WTC11 (cell line): ENCODE results near the gene CLIC1. TPM values are rescaled to one million over a fixed set of nuclear protein-coding genes. Genes with fewer than 3 reads are reported as not detected.

Source experiments
- ATAC-seq: fragments of 200-7000 bp; cut with Tn5 transposase; 2 replicates; pipeline ENCODE4 v1.10.0; 2021; ENCODE audit warnings: mild to moderate bottlenecking, moderate library complexity
- CTCF ChIA-PET: fragments of 300-600 bp; sonication (Branson Sonifier 250); formaldehyde crosslinking; loops from one replicate; lab custom pipeline; 2021; ENCODE audit warnings: antibody characterized with exemption; lab: Charles Lee
- POLR2A ChIA-PET: fragments of 350-600 bp; sonication (Branson Sonifier 250); formaldehyde crosslinking; loops from one replicate; lab custom pipeline; 2021; ENCODE audit warnings: antibody characterized with exemption; lab: Charles Lee
- DNase-seq: peaks from one replicate; pipeline ENCODE4 v3.0.0; 2021; ENCODE audit warnings: low spot score
- H3K27ac Mint-ChIP-seq: 2 replicates; pipeline ENCODE4 v1.8.0; 2021; ENCODE audit warnings: mixed read lengths
- H3K27me3 Mint-ChIP-seq: 2 replicates; pipeline ENCODE4 v1.8.0; 2021; ENCODE audit warnings: low read depth, mild to moderate bottlenecking, moderate library complexity, mixed read lengths
- H3K36me3 Mint-ChIP-seq: 2 replicates; pipeline ENCODE4 v1.8.0; 2021; ENCODE audit warnings: mixed read lengths
- H3K4me1 Mint-ChIP-seq: 2 replicates; pipeline ENCODE4 v1.8.0; 2022; ENCODE audit warnings: mixed read lengths
- H3K4me3 Mint-ChIP-seq: 2 replicates; pipeline ENCODE4 v1.8.0; 2021; ENCODE audit warnings: mild to moderate bottlenecking, moderate library complexity, mixed read lengths
- H3K9me3 Mint-ChIP-seq: 2 replicates; pipeline ENCODE4 v1.8.0; 2021; ENCODE audit warnings: mixed read lengths
- ELF4 ChIP-seq: sonication (generic); formaldehyde crosslinking; IDR thresholded peaks from 2 replicates; pipeline ENCODE4 v1.8.1; 2022; ENCODE audit warnings: low read depth, mild to moderate bottlenecking, moderate library complexity, missing genetic modification reagents
- GTF2I ChIP-seq: fragments of 250-450 bp; sonication (Bioruptor Pico); conservative IDR thresholded peaks from 2 replicates; pipeline ENCODE4 v1.4.0; 2021; ENCODE audit warnings: mild to moderate bottlenecking
- KAT7 ChIP-seq: sonication (generic); formaldehyde crosslinking; IDR thresholded peaks from 2 replicates; pipeline ENCODE4 v1.8.1; 2023; ENCODE audit warnings: missing genetic modification reagents, mild to moderate bottlenecking, borderline replicate concordance
- NFE2L1 ChIP-seq: sonication (generic); formaldehyde crosslinking; IDR thresholded peaks from 2 replicates; pipeline ENCODE4 v1.8.1; 2023; ENCODE audit warnings: missing genetic modification reagents
- NR1H2 ChIP-seq: sonication (generic); formaldehyde crosslinking; IDR thresholded peaks from 2 replicates; pipeline ENCODE4 v1.9.0; 2021; ENCODE audit warnings: mild to moderate bottlenecking, moderate library complexity, missing genetic modification reagents
- NR2C2 ChIP-seq: sonication (generic); formaldehyde crosslinking; IDR thresholded peaks from 2 replicates; pipeline ENCODE4 v1.8.0; 2022; ENCODE audit warnings: mild to moderate bottlenecking, missing genetic modification reagents
- SMAD3 ChIP-seq: sonication (generic); formaldehyde crosslinking; IDR thresholded peaks from 2 replicates; pipeline ENCODE4 v1.8.0; 2022; ENCODE audit warnings: missing genetic modification reagents, mild to moderate bottlenecking, borderline replicate concordance
- SMAD4 ChIP-seq: sonication (generic); formaldehyde crosslinking; IDR thresholded peaks from 2 replicates; pipeline ENCODE4 v1.8.0; 2022; ENCODE audit warnings: mild to moderate bottlenecking, missing genetic modification reagents
- SOX15 ChIP-seq: fragments of 250-450 bp; sonication (Bioruptor Pico); IDR thresholded peaks from 2 replicates; pipeline ENCODE4 v1.9.0; 2021; ENCODE audit warnings: mild to moderate bottlenecking
- ZNF121 ChIP-seq: sonication (generic); formaldehyde crosslinking; IDR thresholded peaks from 2 replicates; pipeline ENCODE4 v1.8.0; 2023; ENCODE audit warnings: missing genetic modification reagents
- ZNF232 ChIP-seq: sonication (generic); formaldehyde crosslinking; IDR thresholded peaks from 2 replicates; pipeline ENCODE4 v1.8.0; 2022; ENCODE audit warnings: mild to moderate bottlenecking, missing genetic modification reagents
- ZNF416 ChIP-seq: fragments of 250-450 bp; sonication (Bioruptor Pico); IDR thresholded peaks from 2 replicates; pipeline ENCODE4 v1.9.0; 2021; ENCODE audit warnings: mild to moderate bottlenecking, inconsistent platforms
- total RNA-seq: library from RNA; stranded (reverse); gene quantifications from 3 replicates; pipeline ENCODE4 v1.2.3, GENCODE V29; 2021
- TF ChIP-seq, protein P1 (sequence below): sonication (generic); formaldehyde crosslinking; IDR thresholded peaks from 2 replicates; pipeline ENCODE4 v1.8.0; 2022; ENCODE audit warnings: mild to moderate bottlenecking, missing genetic modification reagents
- TF ChIP-seq, protein P2 (sequence below): fragments of 250-450 bp; sonication (Bioruptor Pico); IDR thresholded peaks from 2 replicates; pipeline ENCODE4 v2.1.2; 2022; ENCODE audit warnings: mild to moderate bottlenecking, moderate library complexity
- TF ChIP-seq, protein P3 (sequence below): fragments of 250-450 bp; sonication (Bioruptor Pico); conservative IDR thresholded peaks from 2 replicates; pipeline ENCODE4 v1.9.0; 2021; ENCODE audit warnings: mild to moderate bottlenecking
- TF ChIP-seq, protein P4 (sequence below): sonication (generic); formaldehyde crosslinking; IDR thresholded peaks from 2 replicates; pipeline ENCODE4 v1.8.0; 2022; ENCODE audit warnings: mild to moderate bottlenecking, missing genetic modification reagents
- TF ChIP-seq, protein P5 (sequence below): fragments of 250-450 bp; sonication (Bioruptor Pico); IDR thresholded peaks from 2 replicates; pipeline ENCODE4 v1.9.0; 2021; ENCODE audit warnings: mild to moderate bottlenecking

The CLIC1 gene
- total RNA-seq, 1 experiment from 2014 or later, result 244 TPM

DNA sequence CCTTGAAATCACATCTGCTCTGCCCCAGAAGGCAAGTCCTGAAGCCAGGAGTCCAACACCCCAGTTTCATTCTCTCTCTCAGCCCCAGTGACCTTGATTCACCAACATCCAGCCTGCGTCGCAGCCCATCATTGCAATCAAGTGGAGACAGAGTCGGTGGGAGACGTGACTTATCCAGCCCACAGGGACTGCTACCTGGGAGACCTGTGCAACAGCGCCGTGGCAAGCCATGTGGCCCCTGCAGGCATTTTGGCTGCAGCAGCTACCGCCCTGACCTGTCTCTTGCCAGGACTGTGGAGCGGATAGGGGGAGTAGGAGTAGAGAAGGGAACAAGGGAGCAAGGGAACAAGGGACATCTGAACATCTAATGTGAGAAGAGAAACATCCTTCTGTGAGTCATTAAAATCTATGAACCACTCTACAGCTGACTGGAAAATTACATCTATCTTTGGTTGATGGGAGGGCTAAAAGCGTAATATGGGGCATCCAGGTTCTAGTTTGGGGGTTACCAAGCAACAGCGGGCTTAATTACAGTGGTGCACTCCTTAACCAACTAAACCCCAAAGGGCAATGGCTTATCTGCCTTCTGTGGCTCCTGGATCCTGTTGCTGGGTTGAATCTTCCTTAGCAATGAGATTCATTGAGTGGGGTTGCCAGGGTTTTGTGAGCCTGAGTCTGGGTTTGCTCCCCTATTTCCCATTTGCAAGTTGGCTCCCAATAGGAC is 18.7 kb downstream of the CLIC1 start:
- Mint-ChIP-seq H3K27me3 (peaks cover 4% of the 10 kb centered on the region; the same call in 1 of the 2 replicates), H3K27ac (peak overlapping the region; percentile 20; the same call in 1 of the 2 replicates), H3K4me3 (no peak overlapping the region; the same call in 1 of the 2 replicates), H3K9me3 (no peaks in the 10 kb centered on the region), H3K36me3 (no peaks in the 10 kb centered on the region), H3K4me1 (peaks cover 37% of the 10 kb centered on the region)
- POLR2A ChIA-PET, result no interaction called here
- no peak for TF ChIP-seq ZNF416 (CRISPR knock-in tag)
- TF ChIP-seq, protein P1, sequence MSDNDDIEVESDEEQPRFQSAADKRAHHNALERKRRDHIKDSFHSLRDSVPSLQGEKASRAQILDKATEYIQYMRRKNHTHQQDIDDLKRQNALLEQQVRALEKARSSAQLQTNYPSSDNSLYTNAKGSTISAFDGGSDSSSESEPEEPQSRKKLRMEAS (CRISPR knock-in tag), result 0 out of 2 replicates have a peak, but pooled peaks have one; percentile 36
- TF ChIP-seq, protein P2, sequence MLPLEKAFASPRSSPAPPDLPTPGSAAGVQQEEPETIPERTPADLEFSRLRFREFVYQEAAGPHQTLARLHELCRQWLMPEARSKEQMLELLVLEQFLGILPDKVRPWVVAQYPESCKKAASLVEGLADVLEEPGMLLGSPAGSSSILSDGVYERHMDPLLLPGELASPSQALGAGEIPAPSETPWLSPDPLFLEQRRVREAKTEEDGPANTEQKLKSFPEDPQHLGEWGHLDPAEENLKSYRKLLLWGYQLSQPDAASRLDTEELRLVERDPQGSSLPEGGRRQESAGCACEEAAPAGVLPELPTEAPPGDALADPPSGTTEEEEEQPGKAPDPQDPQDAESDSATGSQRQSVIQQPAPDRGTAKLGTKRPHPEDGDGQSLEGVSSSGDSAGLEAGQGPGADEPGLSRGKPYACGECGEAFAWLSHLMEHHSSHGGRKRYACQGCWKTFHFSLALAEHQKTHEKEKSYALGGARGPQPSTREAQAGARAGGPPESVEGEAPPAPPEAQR (CRISPR knock-in tag), result no peak
- ATAC-seq (peak; percentile 76), DNase-seq (peak; percentile 71)
- CTCF ChIA-PET, result interaction anchor here (0.5 to 1.3 kb wide), 6 partner anchors 12 to 385 kb away, joined by 3 to 9 read pairs (median 6); partner anchors contain the start of genes ABHD16A, DDAH2 and GPANK1

DNA sequence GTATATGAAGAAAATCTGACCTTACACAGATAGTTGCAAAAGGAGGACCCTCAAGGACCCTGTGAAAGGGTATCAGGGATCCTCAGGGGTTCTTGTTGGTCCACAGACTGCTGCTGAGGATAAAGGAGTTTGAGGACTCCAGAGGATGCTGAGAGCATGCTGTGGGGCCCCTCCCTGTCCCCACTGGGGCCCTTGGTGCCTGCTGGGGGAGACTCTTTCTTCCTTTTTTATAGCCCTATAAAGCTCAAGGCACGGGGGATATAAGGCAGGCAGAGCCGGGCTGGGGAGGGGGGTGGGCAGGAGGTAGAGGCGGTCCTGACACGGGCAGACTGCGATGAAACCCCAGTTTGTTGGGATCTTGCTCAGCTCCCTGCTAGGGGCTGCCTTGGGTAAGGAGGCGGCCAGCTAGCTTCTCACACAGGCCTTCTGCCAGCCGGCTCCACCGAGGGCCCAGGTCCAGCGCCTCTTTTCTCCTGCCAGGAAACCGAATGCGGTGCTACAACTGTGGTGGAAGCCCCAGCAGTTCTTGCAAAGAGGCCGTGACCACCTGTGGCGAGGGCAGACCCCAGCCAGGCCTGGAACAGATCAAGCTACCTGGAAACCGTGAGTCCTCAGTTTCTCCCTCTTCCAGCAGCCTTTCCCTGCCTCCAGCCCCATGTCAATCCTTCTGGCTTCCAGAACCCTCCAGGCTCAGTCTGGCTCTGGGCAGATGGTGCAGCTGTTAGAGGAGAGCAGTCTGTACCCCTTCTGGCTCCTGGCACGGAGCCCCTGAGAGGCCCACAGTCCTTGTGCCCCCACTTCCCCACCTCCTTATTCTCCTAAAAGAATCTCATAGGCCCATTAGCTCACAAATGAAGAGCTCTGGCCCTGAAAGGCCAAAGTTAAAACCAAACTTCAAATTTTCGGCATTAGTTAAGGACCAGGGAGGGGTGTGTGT is 21.0 kb downstream of the CLIC1 start, which contains the start of gene LY6G6D:
TSS of gene LY6G6D (plus strand) at position 327 of the 937 bp plus-strand sequence. CDS start at position 335, 8 bp downstream.
- peaks cover 45% of the 10 kb centered on the region for H3K4me1 Mint-ChIP-seq
- H3K4me3 Mint-ChIP-seq, result no peak within 1 kb of the TSS
- TF ChIP-seq, protein P3, sequence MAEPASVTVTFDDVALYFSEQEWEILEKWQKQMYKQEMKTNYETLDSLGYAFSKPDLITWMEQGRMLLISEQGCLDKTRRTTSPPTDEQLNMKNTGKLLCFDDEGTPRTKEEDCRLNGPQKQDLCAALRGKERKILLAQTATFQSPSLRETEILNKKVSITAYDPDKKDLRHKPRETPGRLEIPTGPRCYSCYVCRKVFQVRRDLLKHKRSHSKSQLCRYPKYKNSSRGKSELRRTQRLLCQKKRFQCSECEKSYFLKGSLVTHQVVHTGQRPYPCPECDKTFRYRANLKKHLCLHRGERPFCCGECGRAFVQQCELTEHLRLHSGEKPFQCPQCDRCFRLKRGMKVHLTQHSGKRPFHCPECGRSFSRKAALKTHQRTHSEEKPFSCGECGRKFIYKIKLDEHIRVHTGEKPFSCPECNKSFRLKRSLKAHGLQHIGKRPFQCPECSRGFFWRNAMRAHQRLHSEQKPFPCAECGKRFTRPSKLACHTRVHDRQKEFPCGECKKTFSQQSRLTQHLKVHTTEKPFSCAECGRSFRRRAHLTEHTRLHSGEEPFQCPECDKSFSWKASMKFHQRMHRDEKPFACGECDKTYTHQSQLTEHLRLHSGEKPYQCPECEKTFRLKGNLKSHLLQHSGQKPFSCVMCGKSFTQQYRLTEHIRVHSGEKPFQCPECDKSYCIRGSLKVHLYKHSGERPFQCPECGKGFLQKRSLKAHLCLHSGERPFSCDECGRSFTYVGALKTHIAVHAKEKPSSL (CRISPR knock-in tag), result no peak
- TF ChIP-seq GTF2I (CRISPR knock-in tag) (no peak), NR1H2 (CRISPR knock-in tag) (no peak), NFE2L1 (CRISPR knock-in tag) (no peak), ZNF121 (no peak), SMAD3 (CRISPR knock-in tag) (no peak), SMAD4 (no peak), KAT7 (no peak), NR2C2 (CRISPR knock-in tag) (no peak), SOX15 (CRISPR knock-in tag) (no peak), ELF4 (CRISPR knock-in tag) (no peak), ZNF232 (CRISPR knock-in tag) (no peak)
- TF ChIP-seq, protein P4, sequence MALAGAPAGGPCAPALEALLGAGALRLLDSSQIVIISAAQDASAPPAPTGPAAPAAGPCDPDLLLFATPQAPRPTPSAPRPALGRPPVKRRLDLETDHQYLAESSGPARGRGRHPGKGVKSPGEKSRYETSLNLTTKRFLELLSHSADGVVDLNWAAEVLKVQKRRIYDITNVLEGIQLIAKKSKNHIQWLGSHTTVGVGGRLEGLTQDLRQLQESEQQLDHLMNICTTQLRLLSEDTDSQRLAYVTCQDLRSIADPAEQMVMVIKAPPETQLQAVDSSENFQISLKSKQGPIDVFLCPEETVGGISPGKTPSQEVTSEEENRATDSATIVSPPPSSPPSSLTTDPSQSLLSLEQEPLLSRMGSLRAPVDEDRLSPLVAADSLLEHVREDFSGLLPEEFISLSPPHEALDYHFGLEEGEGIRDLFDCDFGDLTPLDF (CRISPR knock-in tag), result no peak
- TF ChIP-seq, protein P5, sequence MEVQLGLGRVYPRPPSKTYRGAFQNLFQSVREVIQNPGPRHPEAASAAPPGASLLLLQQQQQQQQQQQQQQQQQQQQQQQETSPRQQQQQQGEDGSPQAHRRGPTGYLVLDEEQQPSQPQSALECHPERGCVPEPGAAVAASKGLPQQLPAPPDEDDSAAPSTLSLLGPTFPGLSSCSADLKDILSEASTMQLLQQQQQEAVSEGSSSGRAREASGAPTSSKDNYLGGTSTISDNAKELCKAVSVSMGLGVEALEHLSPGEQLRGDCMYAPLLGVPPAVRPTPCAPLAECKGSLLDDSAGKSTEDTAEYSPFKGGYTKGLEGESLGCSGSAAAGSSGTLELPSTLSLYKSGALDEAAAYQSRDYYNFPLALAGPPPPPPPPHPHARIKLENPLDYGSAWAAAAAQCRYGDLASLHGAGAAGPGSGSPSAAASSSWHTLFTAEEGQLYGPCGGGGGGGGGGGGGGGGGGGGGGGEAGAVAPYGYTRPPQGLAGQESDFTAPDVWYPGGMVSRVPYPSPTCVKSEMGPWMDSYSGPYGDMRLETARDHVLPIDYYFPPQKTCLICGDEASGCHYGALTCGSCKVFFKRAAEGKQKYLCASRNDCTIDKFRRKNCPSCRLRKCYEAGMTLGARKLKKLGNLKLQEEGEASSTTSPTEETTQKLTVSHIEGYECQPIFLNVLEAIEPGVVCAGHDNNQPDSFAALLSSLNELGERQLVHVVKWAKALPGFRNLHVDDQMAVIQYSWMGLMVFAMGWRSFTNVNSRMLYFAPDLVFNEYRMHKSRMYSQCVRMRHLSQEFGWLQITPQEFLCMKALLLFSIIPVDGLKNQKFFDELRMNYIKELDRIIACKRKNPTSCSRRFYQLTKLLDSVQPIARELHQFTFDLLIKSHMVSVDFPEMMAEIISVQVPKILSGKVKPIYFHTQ (CRISPR knock-in tag), result no peak
- H3K27me3 Mint-ChIP-seq, result no peaks in the 10 kb centered on the region; the same call in 1 of the 2 replicates
- no peaks in the 10 kb centered on the region for H3K9me3 Mint-ChIP-seq
- no peak within 1 kb of the TSS for H3K27ac Mint-ChIP-seq
- no peaks in the 10 kb centered on the region for H3K36me3 Mint-ChIP-seq
- POLR2A ChIA-PET, result interaction anchor here (1.2 kb wide), 1 partner anchor 112 kb away, joined by 6 read pairs; the partner anchor contains the start of gene HSPA1B
- ATAC-seq (no peak), DNase-seq (no peak)
- CTCF ChIA-PET, result interaction anchor here (1.1 to 2.3 kb wide), 5 partner anchors 12 to 237 kb away, joined by 3 to 24 read pairs (median 6); partner anchors contain the start of genes ABHD16A and DDAH2
